Measurements from ENCODE around the gene XYLT1. TPM values are rescaled to one million over a fixed set of nuclear protein-coding genes. Genes with fewer than 3 reads are reported as not detected.

XYLT1 gene
- total RNA-seq, 1 donor from 2014 or later: 27.3 TPM

- H3K4me3 ChIP-seq: no peak overlapping the region
- H3K9me3 ChIP-seq: no peaks in the 10 kb centered on the region
- H3K27ac ChIP-seq: no peak overlapping the region
- DNase-seq (ENCODE audit: extremely low spot score in 2 of 2): no peak
- no peaks in the 10 kb centered on the region for H3K36me3 ChIP-seq
- H3K27me3 ChIP-seq: no peaks in the 10 kb centered on the region
- TF ChIP-seq CTCF (IDR thresholded peaks at IDR 0.05) (no peak), POLR2AphosphoS5 (IDR thresholded peaks at IDR 0.05; ENCODE audit: insufficient read depth in 1 of 2, low read depth in 1 of 2) (no peak), POLR2A (IDR thresholded peaks at IDR 0.05) (no peak)
- intact Hi-C loops (cut with DNase I): no loop called here
- no peaks in the 10 kb centered on the region for H3K4me1 ChIP-seq
Observed at GRCh38 chr16:17170435-17170834, 300.3 kb downstream of the XYLT1 start.

- TF ChIP-seq POLR2A (IDR thresholded peaks at IDR 0.05) (no peak), POLR2AphosphoS5 (IDR thresholded peaks at IDR 0.05; ENCODE audit: insufficient read depth in 1 of 2, low read depth in 1 of 2) (no peak), CTCF (IDR thresholded peaks at IDR 0.05) (no peak)
- no peaks in the 10 kb centered on the region for H3K36me3 ChIP-seq
- H3K27me3 ChIP-seq: no peaks in the 10 kb centered on the region
- no peaks in the 10 kb centered on the region for H3K4me1 ChIP-seq
- no peaks in the 10 kb centered on the region for H3K9me3 ChIP-seq
- intact Hi-C loops (cut with DNase I): no loop called here
- H3K4me3 ChIP-seq: no peak overlapping the region
- DNase-seq (ENCODE audit: extremely low spot score in 2 of 2): no peak
- H3K27ac ChIP-seq: no peak overlapping the region
Observed at GRCh38 chr16:17168181-17168580, 302.6 kb downstream of the XYLT1 start.

GRCh38 chr16:17166095-17166494 is 304.7 kb downstream of the XYLT1 start:
- no peak for DNase-seq (ENCODE audit: extremely low spot score in 2 of 2)
- H3K9me3 ChIP-seq: no peaks in the 10 kb centered on the region
- no peaks in the 10 kb centered on the region for H3K27me3 ChIP-seq
- H3K36me3 ChIP-seq: no peaks in the 10 kb centered on the region
- H3K4me1 ChIP-seq: no peaks in the 10 kb centered on the region
- no peak for TF ChIP-seq CTCF (IDR thresholded peaks at IDR 0.05)
- no peak for TF ChIP-seq POLR2A (IDR thresholded peaks at IDR 0.05)
- no peak overlapping the region for H3K27ac ChIP-seq
- H3K4me3 ChIP-seq: no peak overlapping the region
- intact Hi-C loops (cut with DNase I): no loop called here

- DNase-seq (ENCODE audit: extremely low spot score in 2 of 2): no peak
- intact Hi-C loops (cut with DNase I): no loop called here
Observed at GRCh38 chr16:17162560-17162959, 308.2 kb downstream of the XYLT1 start.

More at GRCh38 chr16:17162560-17162959, 308.2 kb downstream of the XYLT1 start:
- Histone ChIP-seq H3K9me3 (no peaks in the 10 kb centered on the region), H3K27me3 (no peaks in the 10 kb centered on the region), H3K4me3 (no peak overlapping the region), H3K4me1 (no peaks in the 10 kb centered on the region), H3K36me3 (no peaks in the 10 kb centered on the region), H3K27ac (no peak overlapping the region)
- TF ChIP-seq POLR2A (IDR thresholded peaks at IDR 0.05) (no peak), POLR2AphosphoS5 (IDR thresholded peaks at IDR 0.05; ENCODE audit: insufficient read depth in 1 of 2, low read depth in 1 of 2) (no peak), CTCF (IDR thresholded peaks at IDR 0.05) (no peak)

All from vagina (tissue), 2 donors.